Parathyroid adenoma (tissue), 2 donors: Measurements from ENCODE around the gene TENM3.

Experiments
- H2AFZ ChIP-seq: fragments of 300-600 bp; sonication (generic); one replicate; pipeline ENCODE4 v1.7.0; 2017; ENCODE audit warnings: antibody characterized with exemption, mild to moderate bottlenecking
- H3K27ac ChIP-seq: fragments of 300-600 bp; sonication (generic); one replicate; pipeline ENCODE4 v1.7.0; 2017
- H3K27me3 ChIP-seq: fragments of 300-600 bp; sonication (generic); one replicate; pipeline ENCODE4 v1.7.0; 2017; ENCODE audit warnings: low read length; ENCODE audit not compliant: control insufficient read depth, insufficient read depth
- H3K36me3 ChIP-seq: fragments of 300-600 bp; sonication (generic); one replicate; pipeline ENCODE4 v1.7.0; 2017; ENCODE audit warnings: low read length; ENCODE audit not compliant: control insufficient read depth, insufficient read depth
- H3K4me1 ChIP-seq: fragments of 300-600 bp; sonication (generic); one replicate; pipeline ENCODE4 v1.7.0; 2017; ENCODE audit warnings: control low read depth
- H3K4me2 ChIP-seq: fragments of 300-600 bp; sonication (generic); one replicate; pipeline ENCODE4 v1.7.0; 2017; ENCODE audit warnings: low read length
- H3K4me3 ChIP-seq: fragments of 300-600 bp; sonication (generic); one replicate; pipeline ENCODE4 v1.7.0; 2017; ENCODE audit warnings: low read depth, low read length
- H3K79me2 ChIP-seq: fragments of 300-600 bp; sonication (generic); one replicate; pipeline ENCODE4 v1.7.0; 2017; ENCODE audit warnings: control low read depth
- H3K9ac ChIP-seq: fragments of 300-600 bp; sonication (generic); one replicate; pipeline ENCODE4 v1.7.0; 2017; ENCODE audit warnings: mild to moderate bottlenecking
- H3K9me3 ChIP-seq: fragments of 300-600 bp; sonication (generic); one replicate; pipeline ENCODE4 v1.7.0; 2017; ENCODE audit warnings: low read length; ENCODE audit not compliant: control insufficient read depth
- CTCF ChIP-seq: fragments of 300-600 bp; sonication (generic); IDR thresholded peaks from one replicate; pipeline ENCODE4 v1.7.0; 2017; ENCODE audit warnings: antibody characterized with exemption, mild to moderate bottlenecking
- donor health status: primary hyperparathyroidism.

TENM3 gene

GRCh38 chr4:182843808-182844325 lies 600.7 kb downstream of the TENM3 start:
- no peak overlapping the region for H2AFZ ChIP-seq
- no peaks in the 10 kb centered on the region for H3K36me3 ChIP-seq
- no peak overlapping the region for H3K9ac ChIP-seq
- no peak overlapping the region for H3K27ac ChIP-seq
- H3K4me1 ChIP-seq = no peaks in the 10 kb centered on the region
- no peak overlapping the region for H3K4me3 ChIP-seq
- no peaks in the 10 kb centered on the region for H3K27me3 ChIP-seq
- no peak for TF ChIP-seq CTCF
- no peak overlapping the region for H3K4me2 ChIP-seq
- no peaks in the 10 kb centered on the region for H3K79me2 ChIP-seq
- no peaks in the 10 kb centered on the region for H3K9me3 ChIP-seq

- H3K27me3 ChIP-seq = no peaks in the 10 kb centered on the region
- H3K4me1 ChIP-seq = no peaks in the 10 kb centered on the region
- no peaks in the 10 kb centered on the region for H3K9me3 ChIP-seq
- no peak overlapping the region for H3K9ac ChIP-seq
- no peak overlapping the region for H3K27ac ChIP-seq
- no peak overlapping the region for H3K4me3 ChIP-seq
- H3K36me3 ChIP-seq = no peaks in the 10 kb centered on the region
- H3K79me2 ChIP-seq = no peaks in the 10 kb centered on the region
- no peak overlapping the region for H2AFZ ChIP-seq
- TF ChIP-seq CTCF = no peak
- H3K4me2 ChIP-seq = no peak overlapping the region
These were observed 602.4 kb downstream of the TENM3 start for GRCh38 chr4:182845618-182846017.

GRCh38 chr4:182846036-182846435 lies 602.8 kb downstream of the TENM3 start:
- no peaks in the 10 kb centered on the region for H3K79me2 ChIP-seq
- no peak for TF ChIP-seq CTCF
- H3K9ac ChIP-seq = no peak overlapping the region
- no peaks in the 10 kb centered on the region for H3K27me3 ChIP-seq
- no peak overlapping the region for H3K4me3 ChIP-seq
- H2AFZ ChIP-seq = no peak overlapping the region
- H3K4me1 ChIP-seq = no peaks in the 10 kb centered on the region
- no peaks in the 10 kb centered on the region for H3K9me3 ChIP-seq
- no peaks in the 10 kb centered on the region for H3K36me3 ChIP-seq
- H3K27ac ChIP-seq = no peak overlapping the region
- no peak overlapping the region for H3K4me2 ChIP-seq

- H3K4me3 ChIP-seq = no peak overlapping the region
- H2AFZ ChIP-seq = no peak overlapping the region
- no peaks in the 10 kb centered on the region for H3K79me2 ChIP-seq
- H3K36me3 ChIP-seq = no peaks in the 10 kb centered on the region
- no peak for TF ChIP-seq CTCF
- no peak overlapping the region for H3K9ac ChIP-seq
- no peaks in the 10 kb centered on the region for H3K27me3 ChIP-seq
- H3K4me1 ChIP-seq = no peaks in the 10 kb centered on the region
- H3K9me3 ChIP-seq = no peaks in the 10 kb centered on the region
- no peak overlapping the region for H3K4me2 ChIP-seq
- H3K27ac ChIP-seq = no peak overlapping the region
These were observed 604.6 kb downstream of the TENM3 start for GRCh38 chr4:182847576-182848450.

- Histone ChIP-seq H3K4me3 (no peak overlapping the region), H2AFZ (no peak overlapping the region), H3K4me2 (no peak overlapping the region), H3K9me3 (no peaks in the 10 kb centered on the region), H3K79me2 (no peaks in the 10 kb centered on the region), H3K4me1 (no peaks in the 10 kb centered on the region), H3K27ac (no peak overlapping the region), H3K36me3 (no peaks in the 10 kb centered on the region), H3K9ac (no peak overlapping the region), H3K27me3 (no peaks in the 10 kb centered on the region)
- no peak for TF ChIP-seq CTCF
These were observed 605.5 kb downstream of the TENM3 start for GRCh38 chr4:182848685-182849084.
